Omental fat pad (tissue), 4 donors: ENCODE results near the gene TECPR2. TPM values are rescaled to one million over a fixed set of nuclear protein-coding genes. Genes with fewer than 3 reads are reported as not detected.

Experiments
- ATAC-seq: fragments of 150-250 bp; one replicate; pipeline ENCODE4 v1.9.1; 2016; ENCODE audit warnings: mild to moderate bottlenecking, moderate library complexity; ENCODE audit not compliant: low FRiP score
- DNase-seq: peaks from one replicate; pipeline ENCODE4 v3.0.0-alpha.2; 2019; ENCODE audit warnings: low spot score
- CTCF ChIP-seq, 3 donors: fragments of 450-650 bp; IDR thresholded peaks; one replicate each; pipeline ENCODE4 v1.5.1; 2016 to 2017; ENCODE audit warnings: antibody characterized with exemption in 3 of 3, mild to moderate bottlenecking in 3 of 3, moderate library complexity in 2 of 3
- total RNA-seq, 4 donors: library from RNA; depleted of rRNA; stranded (reverse); fragments of >200 nt; gene quantifications; one replicate each; pipeline ENCODE4 v1.1.0, GENCODE V29; 2016

The TECPR2 gene
- total RNA-seq, 4 donors from 2014 or later: 12.7 to 46.0 (median 17.9) TPM

GRCh38 chr14:102317564-102318248 is 45.0 kb upstream of the TECPR2 start:
- ATAC-seq: no peak
- no peak for DNase-seq
- TF ChIP-seq CTCF (IDR thresholded peaks at IDR 0.05): no peak

- no peak for TF ChIP-seq CTCF (IDR thresholded peaks at IDR 0.05)
- DNase-seq (no peak), ATAC-seq (no peak)
These were observed 43.9 kb upstream of the TECPR2 start for GRCh38 chr14:102318781-102319276.

GRCh38 chr14:102319351-102320032 is 43.2 kb upstream of the TECPR2 start, which contains the start of gene ZNF839:
Gene ZNF839, plus strand, starts transcription at chr14:102319746. Its CDS starts 20 bp downstream, at chr14:102319766.
- DNase-seq (peak; percentile 70), ATAC-seq (peak; percentile 73)
- TF ChIP-seq CTCF (IDR thresholded peaks at IDR 0.05): no peak

GRCh38 chr14:102320033-102320660 is 42.6 kb upstream of the TECPR2 start:
- DNase-seq (no peak), ATAC-seq (peak; percentile 34)
- TF ChIP-seq CTCF (IDR thresholded peaks at IDR 0.05): no peak

- TF ChIP-seq CTCF (IDR thresholded peaks at IDR 0.05): no peak
- ATAC-seq (no peak), DNase-seq (no peak)
These were observed 41.9 kb upstream of the TECPR2 start for GRCh38 chr14:102320671-102321455.
